SHP77 (cell line): ENCODE results near the gene GSX2.
"Not testable (repeated sequence)": the region's sequence is repeated elsewhere in the genome, so short reads cannot be mapped to it uniquely, and the experiment has no call there.

Experiments
- DNase-seq, 2 experiments: peaks; one replicate each; lab custom pipeline; 2025; lab: John Stamatoyannopoulos, UW

Gene GSX2

DNA sequence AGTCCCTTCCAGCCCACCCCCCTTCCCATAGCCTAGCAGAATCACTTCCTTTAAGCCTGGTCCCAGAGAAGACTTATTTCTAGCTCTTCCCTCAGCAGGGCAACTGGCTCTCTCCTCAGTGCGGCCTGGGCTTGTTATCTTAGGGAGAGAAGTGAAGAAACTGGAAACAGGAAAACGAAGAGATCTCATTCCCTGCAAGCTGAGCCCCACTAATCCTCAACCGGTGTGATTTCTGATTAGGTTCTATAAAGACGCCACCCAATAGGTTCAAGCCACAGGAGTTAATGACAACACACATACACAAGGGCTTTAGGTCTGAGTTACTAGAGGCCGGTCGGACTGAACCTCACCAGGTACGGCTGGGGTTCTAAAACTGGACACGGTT, 3.2 kb downstream of the GSX2 start:
- no peak for DNase-seq

DNA sequence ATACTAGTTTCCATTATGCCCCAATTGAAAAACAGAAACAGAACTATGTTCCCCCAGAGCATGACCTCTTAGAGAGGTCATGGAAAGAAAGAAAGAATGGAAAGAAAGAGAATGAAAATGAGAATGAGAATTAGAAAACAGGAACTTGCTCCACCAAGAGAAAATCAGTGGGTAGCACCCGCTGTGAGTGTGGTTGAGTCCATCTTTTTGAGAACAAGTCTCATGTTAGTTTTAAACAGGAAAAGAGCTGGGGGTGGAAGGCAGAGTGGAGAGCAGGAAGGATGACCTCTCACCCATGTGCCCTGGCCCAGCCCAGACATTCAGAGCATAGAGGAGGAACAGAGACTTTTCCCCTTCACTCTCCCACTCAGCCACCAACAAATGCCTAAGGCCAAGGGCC, 4.9 kb downstream of the GSX2 start:
- no peak for DNase-seq

DNA sequence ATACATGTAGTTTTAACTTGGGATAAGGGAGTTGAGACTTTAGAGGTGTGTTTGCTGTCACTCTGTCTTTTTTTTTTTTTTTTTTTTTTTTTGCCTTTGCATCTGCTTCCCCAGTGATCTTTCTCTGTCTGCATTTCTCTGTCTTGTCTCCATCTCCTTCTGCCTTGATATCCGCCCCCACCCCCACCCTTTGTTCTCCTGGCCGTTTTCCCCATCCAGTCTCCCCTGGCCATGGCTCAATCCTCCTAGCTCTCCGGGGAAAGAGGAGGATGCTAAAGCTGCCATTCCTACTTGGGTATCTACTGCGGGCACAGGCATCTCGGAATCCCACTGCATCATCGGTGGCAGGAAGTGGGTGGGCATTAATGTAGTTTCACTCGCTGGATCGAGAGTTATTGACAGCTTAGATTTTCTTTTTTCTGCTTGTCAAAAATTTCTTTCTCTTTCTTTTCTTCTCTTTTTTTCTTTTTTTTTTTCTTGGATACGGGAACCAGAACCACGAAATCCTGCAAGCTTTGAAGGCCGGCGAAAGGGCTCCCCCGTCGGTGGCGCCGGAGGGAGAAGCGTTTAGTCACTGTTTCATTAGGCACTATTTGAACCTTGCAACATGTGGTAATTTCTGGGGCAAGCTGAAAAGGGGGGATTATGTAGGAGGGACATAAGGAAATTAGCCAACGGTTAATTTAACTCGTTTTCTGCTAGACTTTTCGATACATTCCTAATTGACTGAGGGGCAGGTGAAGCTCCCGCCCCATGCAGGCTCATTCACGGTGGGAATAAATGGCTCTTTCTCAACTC, 8.2 kb downstream of the GSX2 start:
- DNase-seq: no peak

DNA sequence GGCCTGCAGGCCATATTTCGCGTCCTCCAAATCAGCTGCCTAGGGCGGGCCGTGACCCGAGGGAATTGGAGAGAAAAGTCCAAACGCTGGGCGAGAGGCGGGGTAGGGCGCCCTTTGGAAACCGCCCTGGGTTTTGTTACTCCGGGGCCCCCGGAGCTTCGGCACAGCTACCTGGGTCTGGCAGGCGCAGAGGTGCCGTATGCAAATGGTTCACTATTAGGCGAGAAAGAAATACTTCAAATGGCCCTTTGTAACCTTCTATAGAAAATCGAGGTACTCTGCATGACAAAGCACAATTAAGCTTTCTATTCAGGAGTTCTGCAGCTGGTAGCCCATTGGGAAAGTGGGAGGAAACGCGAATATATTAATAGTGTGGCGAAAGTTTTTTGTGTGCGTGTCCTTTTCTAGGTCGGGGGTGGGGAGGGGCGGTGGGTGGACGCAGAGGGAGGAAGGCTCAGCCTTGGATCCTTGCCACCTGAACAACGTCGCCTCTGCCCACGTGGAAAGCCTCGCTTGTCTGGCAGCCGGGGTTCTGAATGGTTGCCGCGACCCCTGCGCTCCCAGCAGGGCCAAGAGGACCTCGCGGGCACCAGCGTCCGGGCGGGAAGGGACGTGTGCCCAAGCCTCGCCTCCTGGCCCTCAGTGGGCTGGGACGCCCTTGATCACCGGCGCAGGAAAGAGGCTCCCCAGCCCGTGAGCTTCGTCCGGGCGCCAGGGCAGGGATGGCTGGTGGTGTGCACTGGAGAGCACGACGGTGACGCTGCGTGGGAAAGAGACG, 9.5 kb downstream of the GSX2 start:
- no peak for DNase-seq

DNA sequence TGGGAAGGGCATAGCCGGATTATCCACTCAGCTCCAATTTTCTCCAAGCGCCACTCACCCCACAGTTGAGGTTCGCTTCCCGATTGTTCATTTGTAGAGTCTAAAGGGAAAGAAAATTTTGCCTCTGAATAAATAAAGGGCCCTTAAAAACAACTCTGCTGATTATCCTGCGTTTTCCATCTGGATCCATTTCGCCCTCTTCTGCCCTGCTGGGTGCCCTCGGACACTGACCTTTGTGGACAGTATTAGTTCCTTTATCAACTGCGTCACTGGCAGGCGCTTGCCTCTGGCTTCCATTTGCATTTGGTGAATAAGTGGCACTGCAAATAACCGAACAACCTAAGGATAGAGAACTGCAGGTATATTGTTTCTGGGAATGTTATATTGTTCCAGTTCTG, 10.1 kb downstream of the GSX2 start:
- DNase-seq: no peak

DNA sequence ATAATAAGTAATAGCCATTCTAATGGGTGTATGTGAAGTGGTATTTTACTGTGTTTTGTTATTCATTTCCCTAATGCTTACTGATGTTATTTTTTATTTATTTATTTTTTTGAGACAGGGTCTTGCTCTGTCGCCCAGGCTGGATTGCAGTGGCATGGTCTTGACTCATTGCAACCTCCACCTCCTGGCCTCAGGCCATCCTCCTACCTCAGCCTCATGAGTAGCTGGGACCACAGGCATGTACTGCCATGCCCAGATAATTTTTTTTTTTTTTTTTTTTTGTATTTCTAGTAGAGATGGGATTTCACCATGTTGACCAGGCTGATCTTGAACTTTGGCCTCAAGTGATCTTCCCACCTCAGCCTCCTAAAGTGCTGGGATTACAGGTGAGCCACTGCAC, 13.2 kb downstream of the GSX2 start:
- DNase-seq: not testable (repeated sequence)

DNA sequence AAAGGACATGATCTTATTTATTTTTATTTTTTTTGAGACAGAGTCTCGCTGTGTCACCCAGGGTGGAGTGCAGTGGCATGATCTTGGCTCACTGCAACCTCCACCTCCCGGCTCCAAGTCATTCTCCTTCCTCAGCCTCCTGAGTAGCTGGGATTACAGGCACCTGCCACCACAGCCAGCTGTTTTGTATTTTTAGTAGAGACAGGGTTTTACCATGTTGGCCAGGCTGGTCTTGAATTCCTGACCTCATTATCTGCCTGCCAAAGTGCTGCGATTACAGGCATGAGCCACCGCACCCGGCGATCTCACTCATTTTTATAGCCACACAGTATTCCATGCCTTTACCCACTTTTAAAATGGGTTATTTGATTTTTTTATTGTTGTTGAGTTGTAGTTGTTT, 16.3 kb downstream of the GSX2 start:
- DNase-seq: not testable (repeated sequence)

DNA sequence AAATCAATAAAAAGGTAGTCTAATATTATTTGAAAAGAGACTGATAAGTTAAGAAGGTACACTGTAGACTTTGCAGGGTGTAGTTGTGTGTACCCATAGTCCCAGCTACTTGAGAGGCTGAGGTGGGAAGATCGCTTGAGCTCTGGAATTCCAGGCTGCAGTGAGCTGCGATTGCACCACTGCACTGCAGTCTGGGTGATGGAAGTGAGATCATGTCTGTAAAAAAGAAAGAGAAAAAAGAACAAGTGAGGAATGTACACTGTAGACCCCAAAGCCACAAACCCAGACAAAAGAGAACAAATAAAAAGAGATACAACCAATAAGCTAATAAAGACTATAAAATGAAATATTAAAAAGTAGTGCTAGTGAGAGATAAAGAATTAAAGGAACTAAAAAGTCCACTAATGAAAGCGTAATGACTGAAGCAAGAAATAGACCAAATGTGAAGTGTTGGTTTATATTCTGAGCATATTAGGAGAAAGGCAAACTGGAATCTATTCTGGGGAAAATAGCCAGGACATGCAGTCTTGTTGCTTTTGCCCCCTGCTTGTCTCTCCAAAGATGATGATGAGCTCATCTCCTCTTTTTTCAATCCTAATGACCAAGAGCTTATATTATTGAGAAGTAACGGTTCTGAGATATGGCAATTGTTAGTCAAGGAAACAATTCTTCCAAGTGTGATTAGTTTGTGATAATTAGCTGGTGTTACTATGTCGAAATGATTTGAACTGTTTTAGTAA, 19.1 kb downstream of the GSX2 start:
- no peak for DNase-seq

DNA sequence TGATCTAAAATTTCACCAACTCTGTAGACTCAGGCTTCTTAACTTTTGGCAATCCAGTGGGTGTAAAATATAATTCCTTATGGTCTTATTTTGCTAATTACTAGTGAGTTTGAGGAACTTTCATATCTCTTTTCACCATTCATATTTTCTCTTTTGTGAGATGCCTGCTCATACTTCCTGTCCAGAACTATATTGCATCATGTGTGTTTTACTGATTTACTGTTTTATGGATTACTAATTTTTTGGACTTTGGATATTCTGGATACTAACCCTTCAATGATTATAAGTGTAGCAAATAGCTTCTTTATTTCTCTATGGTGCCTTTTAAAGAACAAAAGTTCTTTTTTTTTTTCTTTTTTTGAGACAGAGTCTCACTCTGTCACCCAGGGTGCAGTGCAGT, 20.6 kb downstream of the GSX2 start:
- DNase-seq: no peak

DNA sequence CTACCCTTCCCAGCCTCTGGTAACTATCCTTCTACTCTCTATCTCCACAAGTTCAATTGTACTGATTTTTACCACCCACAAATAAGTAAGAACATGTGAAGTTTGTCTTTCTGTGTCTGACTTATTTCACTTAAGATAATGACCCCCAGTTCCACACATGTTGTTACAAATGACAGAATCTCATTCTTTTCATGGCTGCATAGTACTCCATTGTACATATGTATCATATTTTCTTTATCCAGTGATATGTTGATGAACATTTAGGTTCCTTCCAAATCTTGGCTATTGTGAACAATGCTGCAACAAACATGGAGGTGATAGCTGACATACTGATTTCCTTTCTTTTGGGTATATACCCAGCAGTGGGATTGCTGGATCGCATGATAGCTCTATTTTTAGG, 27.7 kb downstream of the GSX2 start:
- DNase-seq: no peak

DNA sequence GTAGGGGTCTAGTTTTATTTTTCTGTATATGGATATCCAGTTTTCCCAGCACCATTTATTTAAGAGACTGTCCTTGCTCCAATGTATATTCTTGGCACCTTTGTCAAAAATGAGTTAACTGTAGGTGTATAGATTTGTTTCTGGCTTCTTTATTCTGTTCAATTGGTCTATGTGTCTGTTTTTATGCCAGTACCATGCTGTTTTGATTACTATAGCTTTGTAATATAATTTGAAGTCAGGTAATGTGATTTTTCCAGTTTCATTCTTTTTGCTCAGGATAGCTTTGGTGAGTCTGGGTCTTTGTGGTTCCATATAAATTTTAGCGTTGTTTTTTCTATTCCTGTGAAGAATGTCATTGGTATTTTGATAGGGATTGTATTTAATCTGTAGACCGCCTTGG, 28.7 kb downstream of the GSX2 start:
- DNase-seq: not testable (repeated sequence)

DNA sequence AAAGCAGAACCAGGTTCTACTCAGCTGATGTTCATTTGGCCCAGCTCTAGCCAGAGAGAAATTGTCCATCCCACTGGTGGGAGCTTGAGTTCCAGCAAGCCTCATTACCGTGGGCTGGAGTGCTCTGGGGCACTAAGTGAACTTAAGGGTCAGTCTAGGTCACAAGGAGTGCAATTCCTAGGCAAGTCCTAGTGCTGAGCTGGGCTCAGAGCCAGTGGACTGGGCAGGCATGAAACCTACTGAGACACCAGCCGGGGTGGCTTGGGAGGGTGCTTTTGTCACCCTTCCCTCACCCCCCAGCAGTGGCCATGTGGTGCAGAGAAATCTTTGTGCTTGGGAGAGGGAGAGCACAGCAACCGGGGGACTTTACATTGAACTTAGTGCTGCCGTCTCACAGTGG, 39.4 kb downstream of the GSX2 start:
- no peak for DNase-seq

DNA sequence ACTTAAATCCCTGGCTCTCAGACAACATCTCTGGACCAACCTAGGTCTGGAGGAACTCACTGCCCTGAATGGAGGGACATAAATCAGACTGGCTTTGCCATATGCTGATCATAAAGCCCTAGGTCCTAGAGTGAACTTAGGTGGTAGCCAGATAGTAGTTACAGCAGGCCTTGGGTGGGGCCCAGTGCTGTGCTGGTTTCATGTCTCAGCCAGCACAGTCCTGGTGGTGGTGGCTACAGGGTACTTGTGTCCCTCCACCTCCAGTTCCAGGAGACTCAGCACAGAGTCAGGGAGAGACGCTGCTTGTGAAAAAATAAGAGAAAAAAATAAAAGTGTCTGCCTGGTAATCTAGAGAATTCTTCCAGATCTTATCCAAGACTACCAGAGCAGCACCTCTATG, 40.3 kb downstream of the GSX2 start:
- no peak for DNase-seq

DNA sequence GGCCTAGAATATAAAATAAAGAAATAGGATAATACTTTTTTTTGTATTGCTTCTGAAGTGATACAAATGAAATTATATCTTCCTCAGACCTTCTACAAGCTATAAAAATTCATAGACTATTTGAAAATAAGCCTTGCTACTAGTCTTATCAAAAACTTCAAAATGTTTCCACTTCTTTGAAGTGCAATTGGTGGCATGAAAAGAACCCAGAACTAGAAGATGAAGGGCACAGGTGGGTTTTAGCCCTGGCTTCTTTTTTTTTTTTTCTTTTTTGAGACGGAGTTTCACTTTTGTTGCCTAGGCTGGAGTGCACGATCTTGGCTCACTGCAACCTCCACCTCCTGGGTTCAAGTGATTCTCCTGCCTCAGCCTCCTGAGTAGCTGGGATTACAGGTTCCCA, 44.2 kb downstream of the GSX2 start:
- no peak for DNase-seq

DNA sequence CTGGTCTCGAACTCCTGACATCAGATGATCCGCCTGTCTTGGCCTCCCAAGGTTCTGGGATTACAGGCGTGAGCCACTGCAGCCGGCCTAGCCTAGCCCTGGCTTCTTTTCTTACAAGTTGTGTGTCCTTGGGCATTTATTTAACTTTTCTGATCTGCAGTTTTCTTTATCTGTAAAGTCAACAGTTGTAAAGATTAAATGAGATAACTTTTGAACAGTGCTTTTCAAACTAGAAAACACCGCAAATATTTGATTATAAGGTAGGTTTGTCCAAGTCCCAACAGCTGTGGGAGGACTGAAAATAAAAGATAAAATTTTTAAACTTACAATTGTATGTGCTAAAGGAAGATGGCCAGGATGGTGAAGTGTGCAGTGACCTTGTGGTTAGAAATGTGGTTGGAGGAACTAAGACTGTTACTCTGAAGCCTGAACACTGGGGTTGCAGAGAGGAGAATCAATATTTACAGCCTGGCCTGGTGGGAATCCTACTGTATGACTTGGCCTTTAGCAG, 44.8 kb downstream of the GSX2 start:
- no peak for DNase-seq

DNA sequence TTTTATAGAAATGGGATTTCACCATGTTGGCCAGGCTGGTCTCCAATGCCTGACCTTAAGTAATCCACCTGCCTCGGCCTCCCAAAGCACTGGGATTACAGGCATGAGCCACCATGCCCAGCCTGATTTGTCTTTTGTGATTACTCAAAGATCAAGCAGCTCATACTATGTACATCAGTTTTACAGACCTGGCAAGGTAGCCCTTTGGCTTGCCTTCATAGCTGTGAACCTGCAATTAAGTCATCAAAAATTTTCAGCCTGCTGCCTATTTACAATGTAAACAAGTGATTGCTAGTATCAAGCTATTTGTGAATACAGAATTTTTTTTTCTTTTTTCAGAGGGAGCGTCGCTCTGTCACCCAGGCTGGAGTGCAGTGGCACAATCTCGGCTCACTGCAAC, 46.2 kb downstream of the GSX2 start:
- no peak for DNase-seq

DNA sequence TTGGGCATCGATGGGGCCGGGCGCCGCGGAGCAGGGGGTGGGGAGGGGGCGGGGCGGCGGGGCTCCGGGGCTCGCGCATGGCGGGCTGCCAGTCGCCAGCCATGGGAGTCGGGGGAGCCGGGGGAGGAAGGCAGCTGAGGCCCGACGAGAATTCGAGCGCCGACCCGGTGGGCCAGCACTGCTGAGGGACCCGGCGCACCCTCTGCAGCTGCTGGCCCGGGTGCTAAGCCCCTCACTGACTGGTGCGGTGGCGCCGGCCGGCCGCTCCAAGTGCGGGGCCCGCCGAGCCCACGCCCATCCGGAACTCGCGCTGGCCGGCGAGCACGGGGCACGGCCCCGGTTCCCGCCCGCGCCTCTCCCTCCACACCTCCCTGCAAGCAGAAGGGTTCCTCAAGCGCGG, 49.4 kb downstream of the GSX2 start:
- no peak for DNase-seq
